HG03045 (cell line): ENCODE data around the gene GART.
"Not testable (repeated sequence)": the region's sequence is repeated elsewhere in the genome, so short reads cannot be mapped to it uniquely, and the experiment has no call there.

Experiments used
- ATAC-seq: cut with Tn5 transposase; IDR thresholded peaks from one replicate; pipeline ENCODE4 v1.9.1; 2021; ENCODE audit warnings: mild to moderate bottlenecking, moderate library complexity; ENCODE audit not compliant: unreplicated experiment

The GART gene

GRCh38 chr21:33541756-33542639, at the start of gene GART:
TSS of gene GART (minus strand) at chr21:33542117. CDS start at chr21:33539315, 2,802 bp downstream.
- ATAC-seq = peak; percentile 63

GRCh38 chr21:33588485-33589335, 46.8 kb upstream of the GART start, which contains the start of gene DONSON:
TSS of gene DONSON (minus strand) at chr21:33588684. CDS start at chr21:33588641, 43 bp downstream.
- peak; percentile 87 for ATAC-seq

GRCh38 chr21:33587792-33588484, 46.0 kb upstream of the GART start:
- no peak for ATAC-seq

- ATAC-seq = no peak
Observed at GRCh38 chr21:33586927-33587326, 45.0 kb upstream of the GART start.

GRCh38 chr21:33584455-33584854, 42.5 kb upstream of the GART start:
- no peak for ATAC-seq

GRCh38 chr21:33578959-33579542, 37.1 kb upstream of the GART start:
- no peak for ATAC-seq

GRCh38 chr21:33578214-33578613, 36.3 kb upstream of the GART start:
- no peak for ATAC-seq

- ATAC-seq = not testable (repeated sequence)
Observed at GRCh38 chr21:33576741-33577141, 34.8 kb upstream of the GART start.

GRCh38 chr21:33572350-33572749, 30.4 kb upstream of the GART start:
- no peak for ATAC-seq

GRCh38 chr21:33569991-33570390, 28.1 kb upstream of the GART start:
- no peak for ATAC-seq

GRCh38 chr21:33568448-33568847, 26.5 kb upstream of the GART start:
- ATAC-seq = no peak

GRCh38 chr21:33567914-33568313, 26.0 kb upstream of the GART start:
- ATAC-seq = no peak

GRCh38 chr21:33566514-33566913, 24.6 kb upstream of the GART start:
- no peak for ATAC-seq

- no peak for ATAC-seq
Observed at GRCh38 chr21:33562389-33562788, 20.5 kb upstream of the GART start.

- ATAC-seq = no peak
Observed at GRCh38 chr21:33561373-33561772, 19.5 kb upstream of the GART start.

GRCh38 chr21:33560965-33561364, 19.0 kb upstream of the GART start:
- ATAC-seq = no peak

- ATAC-seq = no peak
Observed at GRCh38 chr21:33559813-33560212, 17.9 kb upstream of the GART start.

GRCh38 chr21:33558777-33559421, 17.0 kb upstream of the GART start:
- no peak for ATAC-seq

- no peak for ATAC-seq
Observed at GRCh38 chr21:33557447-33557846, 15.5 kb upstream of the GART start.

- no peak for ATAC-seq
Observed at GRCh38 chr21:33554982-33555344, 13.0 kb upstream of the GART start.
